HCT116 (cell line): ENCODE measurements around the gene VPS9D1. TPM values are rescaled to one million over a fixed set of nuclear protein-coding genes. Genes with fewer than 3 reads are reported as not detected.
A peak's percentile ranks its signal among the peaks of the same experiment; 100 is the strongest.

Source experiments
- ATAC-seq: fragments of 200-7000 bp; cut with Tn5 transposase; 2 replicates; pipeline ENCODE4 v1.9.1; 2020; ENCODE audit warnings: mild to moderate bottlenecking, moderate library complexity
- BruUV-seq: library from RNA; stranded (reverse); fragments of 400-500 nt; replicated peaks from 2 replicates; lab custom pipeline; 2021; lab: Mats Ljungman, UMichigan
- CTCF ChIA-PET: fragments of 300-600 bp; sonication (Branson Sonifier 250); formaldehyde crosslinking; loops from one replicate; lab custom pipeline; 2021; ENCODE audit warnings: antibody characterized with exemption; lab: Charles Lee
- POLR2A ChIA-PET: fragments of 300-600, 350-600 bp; sonication (Branson Sonifier 250); formaldehyde crosslinking; loops from one replicate; lab custom pipeline; 2021; ENCODE audit warnings: antibody characterized with exemption; lab: Charles Lee
- RAD21 ChIA-PET, 2 experiments: fragments of 300-600 bp; sonication (Branson Sonifier 250); formaldehyde crosslinking; loops; one replicate each; lab custom pipeline; 2023; ENCODE audit warnings: low total read pairs in 2 of 2; ENCODE audit not compliant: uncharacterized antibody in 2 of 2, unreplicated experiment in 2 of 2, low non-redundant PET in 1 of 2; lab: Charles Lee
- DNase-seq: peaks from one replicate; pipeline ENCODE4 v3.0.0-alpha.2; 2010; ENCODE audit warnings: low read depth, low spot score
- H2AFZ ChIP-seq: fragments of 200-600 bp; shearing (Covaris generic), sonication (generic); 2 replicates; pipeline ENCODE4 v1.6.1; 2017; ENCODE audit warnings: low read depth, mixed run types, mixed read lengths, antibody characterized with exemption, low read length; ENCODE audit not compliant: poor library complexity, severe bottlenecking
- H3K27ac ChIP-seq: 2 replicates; pipeline ENCODE4 v1.5.1; 2012; ENCODE audit warnings: low read depth, low read length
- H3K27me3 ChIP-seq: fragments of 200-600 bp; sonication (generic); 2 replicates; pipeline ENCODE4 v1.6.1; 2016; ENCODE audit warnings: mixed run types, low read length, mixed read lengths; ENCODE audit not compliant: insufficient read depth
- H3K36me3 ChIP-seq, 2 experiments: fragments of 200-500 bp in 1 of 2; fragments of 200-600 bp in 1 of 2; sonication (Bioruptor generic) in 1 of 2; sonication (generic) in 1 of 2; 2 replicates each; pipeline versions ENCODE4 v1.5.1 to v1.6.1; 2014 to 2016; ENCODE audit warnings: low read length in 2 of 2, inconsistent platforms in 1 of 2, mixed read lengths in 1 of 2, mixed run types in 1 of 2; ENCODE audit not compliant: insufficient read depth in 2 of 2, control insufficient read depth in 1 of 2
- H3K4me1 ChIP-seq, 2 experiments: fragments of 200-600 bp in 1 of 2; sonication (generic) in 1 of 2; 2 replicates each; pipeline versions ENCODE4 v1.5.1 to v1.6.1; 2012 to 2017; ENCODE audit warnings: low read length in 2 of 2, inconsistent platforms in 1 of 2, mild to moderate bottlenecking in 1 of 2, mixed read lengths in 1 of 2, mixed run types in 1 of 2, moderate library complexity in 1 of 2; ENCODE audit not compliant: insufficient read depth in 2 of 2, control insufficient read depth in 1 of 2
- H3K4me2 ChIP-seq: fragments of 200-600 bp; sonication (generic); 2 replicates; pipeline ENCODE4 v1.6.1; 2017; ENCODE audit warnings: mixed run types, low read length, mixed read lengths
- H3K4me3 ChIP-seq, 2 experiments: fragments of 200-600 bp in 1 of 2; sonication (generic) in 1 of 2; replicated peaks in 1 of 2; 2 replicates each; pipeline ENCODE4 v1.5.1; 2011 to 2016; ENCODE audit warnings: low read length in 2 of 2, control low read depth in 1 of 2, low read depth in 1 of 2, mild to moderate bottlenecking in 1 of 2, mixed read lengths in 1 of 2, mixed run types in 1 of 2
- H3K79me2 ChIP-seq: fragments of 200-600 bp; sonication (generic); 2 replicates; pipeline ENCODE4 v1.6.1; 2017; ENCODE audit warnings: mild to moderate bottlenecking, mixed run types, low read length, moderate library complexity, mixed read lengths; ENCODE audit not compliant: insufficient read depth
- H3K9ac ChIP-seq: fragments of 200-600 bp; sonication (generic); 2 replicates; pipeline ENCODE4 v1.6.1; 2016; ENCODE audit warnings: low read length, mixed read lengths
- H3K9me2 ChIP-seq: fragments of 200-600 bp; sonication (generic), shearing (Covaris generic); 2 replicates; pipeline ENCODE4 v1.6.1; 2017; ENCODE audit warnings: mixed run types, mild to moderate bottlenecking, moderate library complexity; ENCODE audit not compliant: insufficient read depth
- H3K9me3 ChIP-seq, 2 experiments: fragments of 200-500 bp in 1 of 2; fragments of 200-600 bp in 1 of 2; sonication (Bioruptor generic) in 1 of 2; sonication (generic) in 1 of 2; 2 replicates each; pipeline ENCODE4 v1.6.1; 2014 to 2017; ENCODE audit warnings: low read length in 2 of 2, mixed read lengths in 2 of 2, inconsistent platforms in 1 of 2, low read depth in 1 of 2, mild to moderate bottlenecking in 1 of 2, mixed run types in 1 of 2, moderate library complexity in 1 of 2; ENCODE audit not compliant: control insufficient read depth in 1 of 2, insufficient read depth in 1 of 2
- H4K20me1 ChIP-seq: fragments of 200-600 bp; sonication (generic), shearing (Covaris generic); 2 replicates; pipeline ENCODE4 v1.6.1; 2017; ENCODE audit warnings: mixed run types, mild to moderate bottlenecking, moderate library complexity; ENCODE audit not compliant: insufficient read depth
- CEBPB ChIP-seq: IDR thresholded peaks from 2 replicates; pipeline ENCODE4 v1.6.1; 2012; ENCODE audit warnings: low read depth
- EGR1 ChIP-seq: IDR thresholded peaks from 2 replicates; pipeline ENCODE4 v1.6.1; 2012; ENCODE audit warnings: low read depth
- EZH2 ChIP-seq: fragments of 200-600 bp; sonication (generic); IDR thresholded peaks from 2 replicates; pipeline ENCODE4 v1.6.1; 2017; ENCODE audit warnings: antibody characterized with exemption, mixed run types
- POLR2A ChIP-seq: IDR thresholded peaks from 2 replicates; pipeline ENCODE4 v1.7.0; 2011; ENCODE audit warnings: borderline replicate concordance; ENCODE audit not compliant: insufficient read depth, insufficient read length; ENCODE audit errors: extremely low read depth
- TCF7L2 ChIP-seq: IDR thresholded peaks from 2 replicates; pipeline ENCODE4 v1.7.0; 2011; ENCODE audit warnings: borderline replicate concordance, inconsistent platforms; ENCODE audit not compliant: insufficient read depth, insufficient read length; ENCODE audit errors: extremely low read depth
- YY1 ChIP-seq: IDR thresholded peaks from 2 replicates; pipeline ENCODE4 v1.6.1; 2011; ENCODE audit warnings: low read length, low read depth, moderate library complexity, mild to moderate bottlenecking; ENCODE audit not compliant: insufficient replicate concordance; ENCODE audit errors: extremely low read depth
- intact Hi-C: fragments of 100-400 bp; cut with micrococcal nuclease; formaldehyde crosslinking; loops from 2 replicates; pipeline ENCODE4 v1.10.0; 2022
- total RNA-seq: library from RNA; stranded (reverse); gene quantifications from one replicate; pipeline ENCODE4 v1.2.1, GENCODE V29; 2021; ENCODE audit not compliant: unreplicated experiment
- TF ChIP-seq, protein P1 (sequence below): IDR thresholded peaks from 2 replicates; pipeline ENCODE4 v1.6.1; 2011; ENCODE audit warnings: mild to moderate bottlenecking, low read length, moderate library complexity; ENCODE audit not compliant: insufficient replicate concordance; ENCODE audit errors: extremely low read depth
- TF ChIP-seq, protein P2 (sequence below): IDR thresholded peaks from 2 replicates; pipeline ENCODE4 v1.6.1; 2012
- TF ChIP-seq, protein P3 (sequence below), 3 experiments: fragments of 200-600 bp in 1 of 3; sonication (generic) in 1 of 3; IDR thresholded peaks in 2 of 3; conservative IDR thresholded peaks in 1 of 3; 2 replicates each; pipeline ENCODE4 v1.5.1; 2012 to 2017; ENCODE audit warnings: low read depth in 2 of 3, low read length in 2 of 3, antibody characterized with exemption in 1 of 3, borderline replicate concordance in 1 of 3, control low read depth in 1 of 3, mild to moderate bottlenecking in 1 of 3, mixed read lengths in 1 of 3, mixed run types in 1 of 3, moderate library complexity in 1 of 3; ENCODE audit not compliant: insufficient read depth in 1 of 3

VPS9D1 gene
- total RNA-seq, 1 experiment from 2014 or later: 4.2 TPM

DNA sequence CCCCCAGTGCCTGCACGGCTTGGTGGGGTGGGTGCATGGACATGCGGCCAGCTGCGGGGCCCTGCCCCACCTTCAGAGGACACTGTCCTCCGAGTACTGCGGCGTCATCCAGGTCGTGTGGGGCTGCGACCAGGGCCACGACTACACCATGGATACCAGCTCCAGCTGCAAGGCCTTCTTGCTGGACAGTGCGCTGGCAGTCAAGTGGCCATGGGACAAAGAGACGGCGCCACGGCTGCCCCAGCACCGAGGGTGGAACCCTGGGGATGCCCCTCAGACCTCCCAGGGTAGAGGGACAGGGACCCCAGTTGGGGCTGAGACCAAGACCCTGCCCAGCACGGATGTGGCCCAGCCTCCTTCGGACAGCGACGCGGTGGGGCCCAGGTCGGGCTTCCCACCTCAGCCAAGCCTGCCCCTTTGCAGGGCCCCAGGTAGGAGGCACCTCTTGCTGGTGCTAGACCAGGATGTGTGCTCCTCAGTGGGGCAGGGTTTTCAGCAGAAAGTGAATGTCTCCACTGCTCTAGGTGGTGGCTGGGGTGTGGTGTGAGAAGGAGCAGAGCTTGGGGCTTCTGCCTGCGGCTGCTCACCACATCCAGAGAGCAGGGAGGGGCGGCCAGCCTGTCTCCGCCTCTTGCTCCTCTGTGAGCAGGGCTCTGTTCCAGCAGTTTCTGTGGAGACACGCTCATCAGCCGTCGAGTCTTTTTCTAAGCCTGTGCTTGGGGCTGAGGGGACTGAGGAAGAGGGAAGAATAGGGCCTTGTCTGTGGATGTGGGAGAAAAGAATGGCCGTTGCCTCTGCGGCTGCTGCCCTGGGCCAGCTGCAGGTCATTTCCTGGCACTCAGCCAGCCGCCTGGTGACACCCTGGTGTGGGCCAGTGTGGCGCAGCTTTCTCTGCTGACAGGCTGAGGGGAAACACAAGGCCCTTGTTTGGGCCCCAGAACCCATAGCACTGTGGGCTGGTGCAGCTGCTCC, 2.9 kb upstream of the VPS9D1 start:
- no peak for DNase-seq

More for the DNA sequence above, 2.9 kb upstream of the VPS9D1 start:
- Histone ChIP-seq H3K27ac (peak overlapping the region; percentile 97), H3K9me2 (no peaks in the 10 kb centered on the region), H3K27me3 (no peaks in the 10 kb centered on the region), H3K9me3 (no peaks in the 10 kb centered on the region), H2AFZ (no peak overlapping the region), H3K9ac (peak overlapping the region; percentile 78), H4K20me1 (peaks cover 3% of the 10 kb centered on the region; the same call in 1 of the 2 replicates), H3K36me3 (peaks cover 21 to 27% of the 10 kb centered on the region in 2 experiments; a peak in 3 of 4 replicates), H3K4me3 (peak overlapping the region; percentile 70 to 88), H3K4me1 (peaks cover 23 to 35% of the 10 kb centered on the region in 2 experiments), H3K4me2 (peak overlapping the region; percentile 86), H3K79me2 (peaks cover 33% of the 10 kb centered on the region; the same call in 1 of the 2 replicates)
- ATAC-seq: no peak
- POLR2A ChIA-PET: no interaction called here
- CTCF ChIA-PET: interaction anchor here (1.3 kb wide), 1 partner anchor 18 kb away, joined by 4 read pairs; no protein-coding TSS in a partner anchor
- intact Hi-C loops: no loop called here
- RAD21 ChIA-PET: interaction anchor here in 1 of 2 experiments (0.9 kb wide), 1 partner anchor 23 kb away, joined by 4 read pairs; no protein-coding TSS in a partner anchor
- TSS peak; percentile 37 for BruUV-seq
- TF ChIP-seq POLR2A: no peak
- TF ChIP-seq, protein P1, sequence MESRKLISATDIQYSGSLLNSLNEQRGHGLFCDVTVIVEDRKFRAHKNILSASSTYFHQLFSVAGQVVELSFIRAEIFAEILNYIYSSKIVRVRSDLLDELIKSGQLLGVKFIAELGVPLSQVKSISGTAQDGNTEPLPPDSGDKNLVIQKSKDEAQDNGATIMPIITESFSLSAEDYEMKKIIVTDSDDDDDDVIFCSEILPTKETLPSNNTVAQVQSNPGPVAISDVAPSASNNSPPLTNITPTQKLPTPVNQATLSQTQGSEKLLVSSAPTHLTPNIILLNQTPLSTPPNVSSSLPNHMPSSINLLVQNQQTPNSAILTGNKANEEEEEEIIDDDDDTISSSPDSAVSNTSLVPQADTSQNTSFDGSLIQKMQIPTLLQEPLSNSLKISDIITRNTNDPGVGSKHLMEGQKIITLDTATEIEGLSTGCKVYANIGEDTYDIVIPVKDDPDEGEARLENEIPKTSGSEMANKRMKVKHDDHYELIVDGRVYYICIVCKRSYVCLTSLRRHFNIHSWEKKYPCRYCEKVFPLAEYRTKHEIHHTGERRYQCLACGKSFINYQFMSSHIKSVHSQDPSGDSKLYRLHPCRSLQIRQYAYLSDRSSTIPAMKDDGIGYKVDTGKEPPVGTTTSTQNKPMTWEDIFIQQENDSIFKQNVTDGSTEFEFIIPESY: no peak
- TF ChIP-seq TCF7L2: no peak
- TF ChIP-seq CEBPB: no peak
- TF ChIP-seq, protein P2, sequence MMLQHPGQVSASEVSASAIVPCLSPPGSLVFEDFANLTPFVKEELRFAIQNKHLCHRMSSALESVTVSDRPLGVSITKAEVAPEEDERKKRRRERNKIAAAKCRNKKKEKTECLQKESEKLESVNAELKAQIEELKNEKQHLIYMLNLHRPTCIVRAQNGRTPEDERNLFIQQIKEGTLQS: no peak
- TF ChIP-seq, protein P3, sequence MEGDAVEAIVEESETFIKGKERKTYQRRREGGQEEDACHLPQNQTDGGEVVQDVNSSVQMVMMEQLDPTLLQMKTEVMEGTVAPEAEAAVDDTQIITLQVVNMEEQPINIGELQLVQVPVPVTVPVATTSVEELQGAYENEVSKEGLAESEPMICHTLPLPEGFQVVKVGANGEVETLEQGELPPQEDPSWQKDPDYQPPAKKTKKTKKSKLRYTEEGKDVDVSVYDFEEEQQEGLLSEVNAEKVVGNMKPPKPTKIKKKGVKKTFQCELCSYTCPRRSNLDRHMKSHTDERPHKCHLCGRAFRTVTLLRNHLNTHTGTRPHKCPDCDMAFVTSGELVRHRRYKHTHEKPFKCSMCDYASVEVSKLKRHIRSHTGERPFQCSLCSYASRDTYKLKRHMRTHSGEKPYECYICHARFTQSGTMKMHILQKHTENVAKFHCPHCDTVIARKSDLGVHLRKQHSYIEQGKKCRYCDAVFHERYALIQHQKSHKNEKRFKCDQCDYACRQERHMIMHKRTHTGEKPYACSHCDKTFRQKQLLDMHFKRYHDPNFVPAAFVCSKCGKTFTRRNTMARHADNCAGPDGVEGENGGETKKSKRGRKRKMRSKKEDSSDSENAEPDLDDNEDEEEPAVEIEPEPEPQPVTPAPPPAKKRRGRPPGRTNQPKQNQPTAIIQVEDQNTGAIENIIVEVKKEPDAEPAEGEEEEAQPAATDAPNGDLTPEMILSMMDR (IDR thresholded peaks at IDR 0.05 in 2 of 3, conservative IDR thresholded peaks at IDR 0.05 in 1 of 3; ENCODE audit: borderline replicate concordance in 1 of 3, insufficient read depth in 1 of 3, low read depth in 2 of 3, low read length in 2 of 3): no peak
- TF ChIP-seq YY1: no peak
- TF ChIP-seq EZH2: no peak
- TF ChIP-seq EGR1: no peak
